Smooth muscle cell (in vitro differentiated cells): ENCODE measurements around the gene RNASET2. TPM values are rescaled to one million over a fixed set of nuclear protein-coding genes. Genes with fewer than 3 reads are reported as not detected.
"Not testable (repeated sequence)": the region's sequence is repeated elsewhere in the genome, so short reads cannot be mapped to it uniquely, and the experiment has no call there.

Source experiments
- DNase-seq: peaks from one replicate; lab custom pipeline; 2025; ENCODE audit not compliant: unreplicated experiment; lab: John Stamatoyannopoulos, UW
- H2AFZ ChIP-seq: fragments of 200-600 bp; sonication (generic); 2 replicates; pipeline ENCODE4 v1.6.0; 2016; ENCODE audit warnings: antibody characterized with exemption, low read depth, mild to moderate bottlenecking
- H3F3A ChIP-seq: fragments of 200-600 bp; sonication (generic); 2 replicates; pipeline ENCODE4 v1.6.0; 2017; ENCODE audit warnings: antibody characterized with exemption, low read depth
- H3K27ac ChIP-seq: fragments of 200-600 bp; sonication (generic); 2 replicates; pipeline ENCODE4 v1.5.1; 2016; ENCODE audit warnings: low read depth, mild to moderate bottlenecking
- H3K27me3 ChIP-seq: fragments of 200-600 bp; sonication (generic); 2 replicates; pipeline ENCODE4 v1.6.1; 2016; ENCODE audit warnings: low read depth, mild to moderate bottlenecking
- H3K36me3 ChIP-seq: fragments of 200-600 bp; sonication (generic); 2 replicates; pipeline ENCODE4 v1.5.1; 2016; ENCODE audit warnings: low read depth
- H3K4me1 ChIP-seq: fragments of 200-600 bp; sonication (generic); 2 replicates; pipeline ENCODE4 v1.5.1; 2016; ENCODE audit warnings: low read depth
- H3K4me2 ChIP-seq: fragments of 200-600 bp; sonication (generic); 2 replicates; pipeline ENCODE4 v1.6.0; 2016; ENCODE audit warnings: mild to moderate bottlenecking
- H3K4me3 ChIP-seq: fragments of 200-600 bp; sonication (generic); 2 replicates; pipeline ENCODE4 v1.5.1; 2016; ENCODE audit warnings: mild to moderate bottlenecking
- H3K79me2 ChIP-seq: fragments of 200-600 bp; sonication (generic); 2 replicates; pipeline ENCODE4 v1.6.0; 2016; ENCODE audit warnings: low read depth, mild to moderate bottlenecking
- H3K9ac ChIP-seq: fragments of 200-600 bp; sonication (generic); 2 replicates; pipeline ENCODE4 v1.6.0; 2016; ENCODE audit warnings: low read depth
- H3K9me3 ChIP-seq: fragments of 200-600 bp; sonication (generic); replicated peaks from 2 replicates; pipeline ENCODE4 v1.5.1; 2016; ENCODE audit warnings: low read depth
- H4K20me1 ChIP-seq: fragments of 200-600 bp; sonication (generic); 2 replicates; pipeline ENCODE4 v1.6.0; 2016; ENCODE audit warnings: low read depth
- CTCF ChIP-seq: fragments of 200-600 bp; sonication (generic); IDR thresholded peaks from 2 replicates; pipeline ENCODE4 v1.5.1; 2017; ENCODE audit warnings: borderline replicate concordance, mild to moderate bottlenecking, antibody characterized with exemption; ENCODE audit not compliant: insufficient read depth, poor library complexity, severe bottlenecking
- WGBS: methylation state at CpG from one replicate; pipeline ENCODE4 v1.1.7; 2016; ENCODE audit warnings: low lambda C conversion rate; 5-methylcytosine and 5-hydroxymethylcytosine counted together
- polyA plus RNA-seq: library from polyadenylated mRNA; unstranded; fragments of >200 nt; fragmentation: Nextera tagmentation; extraction: Ambion mirVana; gene quantifications from 2 replicates; pipeline ENCODE4 v1.2.1, GENCODE V29; 2016
- total RNA-seq: library from RNA; depleted of rRNA; stranded (reverse); fragments of >200 nt; gene quantifications from 2 replicates; pipeline ENCODE4 v1.2.3, GENCODE V29; 2014

Gene RNASET2
- total and polyA plus RNA-seq, 2 experiments from 2014 or later = 20.6 to 29.3 TPM

DNA sequence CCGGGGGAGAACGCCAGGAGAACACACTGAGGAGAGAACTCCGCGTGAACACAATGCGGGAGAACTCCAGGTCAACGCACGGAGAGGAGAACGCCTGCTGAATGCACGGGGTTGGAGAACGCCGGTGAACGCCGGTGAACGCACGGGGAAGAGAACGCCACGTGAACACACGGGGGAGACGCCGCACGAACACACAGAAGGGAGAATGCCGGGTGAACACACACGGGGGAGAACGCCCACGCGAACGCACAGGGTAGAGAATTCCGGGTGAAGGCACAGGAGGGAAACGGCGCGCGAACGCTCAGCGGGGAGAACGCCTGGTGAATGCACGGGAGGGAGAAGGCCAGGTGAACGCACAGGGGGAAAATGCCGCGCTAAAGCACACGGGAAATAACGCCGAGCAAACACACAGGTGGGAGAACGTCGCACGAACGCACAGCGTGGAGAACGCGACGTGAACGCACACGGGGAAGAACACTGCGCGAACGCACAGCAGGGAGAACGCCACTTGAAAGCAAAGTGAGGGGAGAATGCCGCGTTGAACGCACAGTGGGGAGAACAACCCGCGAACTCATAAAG, 56.1 kb downstream of the RNASET2 start:
- H3K4me2 ChIP-seq = no peak overlapping the region
- no peak overlapping the region for H3K9ac ChIP-seq
- WGBS = 97% methylated on average over 61 of the region's 61 CpGs
- TF ChIP-seq CTCF = no peak
- H4K20me1 ChIP-seq = no peaks in the 10 kb centered on the region
- H2AFZ ChIP-seq = no peak overlapping the region
- no peak overlapping the region for H3K27ac ChIP-seq
- no peak for DNase-seq
- peaks cover 3% of the 10 kb centered on the region for H3K4me1 ChIP-seq
- no peaks in the 10 kb centered on the region for H3F3A ChIP-seq
- H3K27me3 ChIP-seq = no peaks in the 10 kb centered on the region
- no peaks in the 10 kb centered on the region for H3K36me3 ChIP-seq
- no peaks in the 10 kb centered on the region for H3K79me2 ChIP-seq
- H3K4me3 ChIP-seq = no peak overlapping the region
- no peaks in the 10 kb centered on the region for H3K9me3 ChIP-seq

DNA sequence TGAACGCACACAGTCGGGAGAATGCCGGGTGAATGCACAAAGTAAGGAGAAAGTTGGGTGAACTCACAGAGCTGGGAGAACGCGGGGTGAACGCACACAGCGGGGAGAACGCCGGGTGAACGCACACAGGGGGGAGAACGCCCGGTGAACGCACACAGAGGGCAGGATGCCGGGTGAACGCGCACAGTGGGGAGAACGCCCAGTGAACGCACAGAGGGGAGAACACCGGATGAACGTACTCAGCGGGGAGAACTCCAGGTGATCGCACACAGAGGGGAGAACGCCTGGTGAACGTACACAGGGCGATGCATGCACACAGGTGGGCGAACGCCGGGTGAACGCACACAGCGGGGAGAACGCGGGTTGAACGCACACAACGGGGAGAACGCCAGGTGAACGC, 57.4 kb downstream of the RNASET2 start:
- Histone ChIP-seq H2AFZ (no peak overlapping the region), H3K79me2 (no peaks in the 10 kb centered on the region), H3K36me3 (no peaks in the 10 kb centered on the region), H3F3A (no peaks in the 10 kb centered on the region), H3K27me3 (no peaks in the 10 kb centered on the region), H3K9me3 (no peaks in the 10 kb centered on the region), H3K9ac (no peak overlapping the region), H4K20me1 (no peaks in the 10 kb centered on the region), H3K4me3 (no peak overlapping the region), H3K4me1 (no peaks in the 10 kb centered on the region), H3K4me2 (no peak overlapping the region), H3K27ac (no peak overlapping the region)
- no peak for TF ChIP-seq CTCF
- no peak for DNase-seq
- WGBS = 94% methylated on average over 35 of the region's 36 CpGs

GRCh38 chr6:166894614-166895013, 61.7 kb downstream of the RNASET2 start:
- 60% methylated on average over 7 of the region's 7 CpGs for WGBS
- DNase-seq = not testable (repeated sequence)

DNA sequence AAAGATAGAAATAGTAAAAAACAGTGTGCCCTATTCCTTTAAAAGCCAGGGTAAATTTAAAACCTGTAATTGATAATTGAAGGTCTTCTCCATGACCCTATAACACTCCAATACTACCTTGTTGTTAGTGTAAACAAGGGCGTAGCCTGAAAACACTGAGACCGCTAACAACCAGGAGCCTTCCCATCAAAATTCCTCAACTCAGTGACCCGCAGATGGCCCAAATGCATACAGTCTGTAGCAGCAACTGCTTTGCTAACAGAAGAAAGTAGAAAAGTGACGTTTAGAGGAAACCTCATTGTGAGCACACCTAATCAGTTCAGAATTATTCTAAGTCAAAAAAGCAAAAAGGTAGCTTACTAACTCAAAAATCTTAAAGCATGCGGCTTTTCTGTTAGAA, 63.9 kb downstream of the RNASET2 start:
- not testable (repeated sequence) for H3K27ac ChIP-seq, H3K27me3 ChIP-seq, H3K4me1 ChIP-seq, DNase-seq, H3K9me3 ChIP-seq, H3K4me3 ChIP-seq, H3K4me2 ChIP-seq, H4K20me1 ChIP-seq, H3K36me3 ChIP-seq, H3F3A ChIP-seq, H3K79me2 ChIP-seq, H3K9ac ChIP-seq, H2AFZ ChIP-seq
- WGBS = 43% methylated on average over 5 of the region's 5 CpGs

More at GRCh38 chr6:166894614-166895013, 61.7 kb downstream of the RNASET2 start:
- not testable (repeated sequence) for H3K4me2 ChIP-seq, H3K4me3 ChIP-seq, H3K36me3 ChIP-seq, H3K9ac ChIP-seq, H2AFZ ChIP-seq, H3K79me2 ChIP-seq, H3K4me1 ChIP-seq, H4K20me1 ChIP-seq, H3F3A ChIP-seq, H3K9me3 ChIP-seq, H3K27ac ChIP-seq, H3K27me3 ChIP-seq

DNA sequence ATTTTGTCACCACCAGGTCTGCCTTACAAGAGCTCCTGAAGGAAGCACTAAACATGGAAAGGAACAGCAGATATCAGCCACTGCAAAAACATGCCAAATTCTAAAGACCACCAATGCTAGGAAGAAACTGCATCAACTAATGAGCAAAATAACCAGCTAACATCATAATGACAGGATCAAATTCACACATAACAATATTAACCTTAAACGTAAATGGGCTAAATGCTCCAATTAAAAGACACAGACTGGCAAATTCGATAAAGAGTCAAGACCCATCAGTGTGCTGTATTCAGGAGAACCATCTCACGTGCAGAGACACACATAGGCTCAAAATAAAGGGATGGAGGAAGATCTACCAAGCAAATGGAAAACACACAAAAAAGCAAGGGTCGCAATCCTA, 69.6 kb downstream of the RNASET2 start:
- not testable (repeated sequence) for H4K20me1 ChIP-seq, H2AFZ ChIP-seq, H3K36me3 ChIP-seq, H3K9me3 ChIP-seq, DNase-seq, H3K4me2 ChIP-seq, H3F3A ChIP-seq, H3K79me2 ChIP-seq, H3K4me3 ChIP-seq, H3K27me3 ChIP-seq, H3K9ac ChIP-seq, H3K4me1 ChIP-seq, H3K27ac ChIP-seq
- WGBS = 84% methylated on average over 4 of the region's 4 CpGs

DNA sequence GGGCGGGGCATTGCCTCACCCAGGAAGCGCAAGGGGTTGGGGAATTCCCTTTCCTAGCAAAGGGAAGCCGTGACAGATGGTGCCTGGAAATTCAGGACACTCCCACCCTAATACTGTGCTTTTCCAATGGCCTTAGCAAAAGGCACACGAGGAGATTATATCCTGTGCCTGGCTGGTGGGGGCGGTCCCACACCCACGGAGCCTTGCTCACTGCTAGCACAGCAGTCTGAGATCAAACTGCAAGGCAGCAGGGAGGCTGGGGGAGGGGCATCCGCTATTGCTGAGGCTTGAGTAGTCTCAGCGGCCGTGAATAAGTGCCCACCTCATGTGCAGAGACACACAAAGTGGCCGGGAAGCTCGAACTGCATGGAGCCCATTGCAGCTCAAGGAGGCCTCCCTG, 71.4 kb downstream of the RNASET2 start:
- H3K27ac ChIP-seq, H3K27me3 ChIP-seq: not testable (repeated sequence)
- 77% methylated on average over 11 of the region's 11 CpGs for WGBS

More for the DNA sequence above, 71.4 kb downstream of the RNASET2 start:
- H3K9me3 ChIP-seq, H3K4me1 ChIP-seq, H3K36me3 ChIP-seq, H3F3A ChIP-seq, H2AFZ ChIP-seq, H3K4me3 ChIP-seq, H3K9ac ChIP-seq, H3K4me2 ChIP-seq, H3K79me2 ChIP-seq, H4K20me1 ChIP-seq, DNase-seq: not testable (repeated sequence)
